Measurements from ENCODE around the gene OLA1. TPM values are rescaled to one million over a fixed set of nuclear protein-coding genes. Genes with fewer than 3 reads are reported as not detected.

OLA1 gene
- total and polyA plus RNA-seq, 2 donors (not counting 1 experiment from before 2014, with no cell fraction given), result 13.9 to 47.7 TPM

DNA sequence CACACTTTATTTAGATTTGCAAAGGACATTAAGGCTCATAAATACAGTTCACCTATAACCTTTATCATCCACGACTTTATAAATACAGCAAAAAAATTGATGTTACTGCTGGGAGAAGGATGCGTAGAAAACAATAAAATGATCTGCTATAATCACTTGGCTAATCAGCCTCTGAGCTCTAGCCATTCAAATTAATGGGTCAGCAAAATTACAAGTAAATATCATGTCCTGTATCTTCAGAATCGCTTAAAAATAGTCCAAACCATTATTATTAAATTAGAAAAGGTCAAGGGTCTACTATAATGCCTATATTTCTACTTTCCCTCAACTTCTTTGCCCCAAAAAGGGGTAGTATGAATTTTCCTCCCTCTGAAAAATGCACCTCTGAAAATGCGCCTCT is 40.3 kb downstream of the OLA1 start:
- DNase-seq (no peak), ATAC-seq (ENCODE audit: low read depth) (no peak)
- TF ChIP-seq, protein P1, sequence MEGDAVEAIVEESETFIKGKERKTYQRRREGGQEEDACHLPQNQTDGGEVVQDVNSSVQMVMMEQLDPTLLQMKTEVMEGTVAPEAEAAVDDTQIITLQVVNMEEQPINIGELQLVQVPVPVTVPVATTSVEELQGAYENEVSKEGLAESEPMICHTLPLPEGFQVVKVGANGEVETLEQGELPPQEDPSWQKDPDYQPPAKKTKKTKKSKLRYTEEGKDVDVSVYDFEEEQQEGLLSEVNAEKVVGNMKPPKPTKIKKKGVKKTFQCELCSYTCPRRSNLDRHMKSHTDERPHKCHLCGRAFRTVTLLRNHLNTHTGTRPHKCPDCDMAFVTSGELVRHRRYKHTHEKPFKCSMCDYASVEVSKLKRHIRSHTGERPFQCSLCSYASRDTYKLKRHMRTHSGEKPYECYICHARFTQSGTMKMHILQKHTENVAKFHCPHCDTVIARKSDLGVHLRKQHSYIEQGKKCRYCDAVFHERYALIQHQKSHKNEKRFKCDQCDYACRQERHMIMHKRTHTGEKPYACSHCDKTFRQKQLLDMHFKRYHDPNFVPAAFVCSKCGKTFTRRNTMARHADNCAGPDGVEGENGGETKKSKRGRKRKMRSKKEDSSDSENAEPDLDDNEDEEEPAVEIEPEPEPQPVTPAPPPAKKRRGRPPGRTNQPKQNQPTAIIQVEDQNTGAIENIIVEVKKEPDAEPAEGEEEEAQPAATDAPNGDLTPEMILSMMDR (IDR thresholded peaks at IDR 0.05), result no peak
- TF ChIP-seq EZH2 (IDR thresholded peaks at IDR 0.05; ENCODE audit: borderline replicate concordance, insufficient read depth, low read depth, low read length, poor library complexity, severe bottlenecking), result no peak
- Mint-ChIP-seq H3K9me3 (ENCODE audit: insufficient read depth) (no peaks in the 10 kb centered on the region), H3K27me3 (no peaks in the 10 kb centered on the region), H3K4me1 (no peaks in the 10 kb centered on the region), H3K4me3 (no peak overlapping the region), H3K27ac (no peak overlapping the region)
- 100% methylated on average over 1 of the region's 4 CpGs for WGBS (ENCODE audit: insufficient coverage)
- Histone ChIP-seq H3K27ac (ENCODE audit: low read length in 2 of 2) (no peak overlapping the region), H2AFZ (ENCODE audit: insufficient read depth, low read depth, low read length, poor library complexity, severe bottlenecking) (no peak overlapping the region), H4K20me1 (ENCODE audit: control insufficient read depth, insufficient read depth, low read length, poor library complexity, severe bottlenecking) (peaks cover 4% of the 10 kb centered on the region), H3K4me3 (ENCODE audit: control extremely low read depth in 1 of 5, extremely low read depth in 1 of 5, insufficient read depth in 1 of 5, low read depth in 2 of 5, low read length in 4 of 5) (no peak overlapping the region), H3K79me2 (ENCODE audit: control insufficient read depth, insufficient read depth, low read length) (no peaks in the 10 kb centered on the region), H3K4me2 (replicated peaks; ENCODE audit: low read depth, low read length, poor library complexity, severe bottlenecking) (no peak overlapping the region), H3K9me3 (ENCODE audit: control extremely low read depth in 1 of 3, control insufficient read depth in 2 of 3, insufficient read depth in 1 of 3, low read length in 2 of 3) (no peaks in the 10 kb centered on the region), H3K36me3 (replicated peaks in 1 of 2; ENCODE audit: control extremely low read depth in 1 of 2, control insufficient read depth in 1 of 2, extremely low read depth in 1 of 2, insufficient read depth in 2 of 2, low read length in 1 of 2) (no peaks in the 10 kb centered on the region), H3K4me1 (ENCODE audit: control insufficient read depth in 2 of 2, insufficient read depth in 2 of 2, low read length in 2 of 2) (no peaks in the 10 kb centered on the region), H3K9ac (ENCODE audit: low read length) (no peak overlapping the region), H3K27me3 (replicated peaks in 1 of 4; ENCODE audit: control extremely low read depth in 1 of 4, control insufficient read depth in 3 of 4, insufficient read depth in 4 of 4, low read length in 3 of 4) (no peaks in the 10 kb centered on the region)
- CTCF ChIA-PET, result interaction anchor here (1.2 kb wide), 1 partner anchor 10 kb away, joined by 3 read pairs; no protein-coding TSS in a partner anchor
- POLR2A ChIA-PET, result no interaction called here
- intact Hi-C loops (cut with micrococcal nuclease), result no loop called here

DNA sequence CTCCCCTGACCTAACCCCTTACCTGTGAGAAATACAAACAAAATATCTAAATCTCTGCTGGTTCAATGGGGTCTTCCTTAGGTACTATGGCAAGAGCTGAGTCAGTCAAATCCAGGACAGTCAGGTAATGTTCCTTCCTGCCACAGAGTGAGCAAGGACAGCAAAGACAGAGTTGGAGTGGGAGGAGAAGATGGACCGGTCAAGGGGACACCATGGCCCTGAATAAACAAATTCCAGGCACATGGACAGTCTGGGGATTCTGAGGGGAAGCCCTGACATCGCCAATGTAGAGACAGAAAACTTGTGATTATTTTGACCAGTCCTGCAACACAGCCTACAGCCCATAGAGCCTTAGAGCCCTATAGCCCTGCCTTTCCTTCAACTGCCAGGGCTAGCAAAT is 42.8 kb downstream of the OLA1 start:
- WGBS (ENCODE audit: insufficient coverage), result 100% methylated on average over 1 of the region's 2 CpGs
- Mint-ChIP-seq H3K4me1 (no peaks in the 10 kb centered on the region), H3K27me3 (no peaks in the 10 kb centered on the region), H3K4me3 (no peak overlapping the region), H3K9me3 (ENCODE audit: insufficient read depth) (no peaks in the 10 kb centered on the region), H3K27ac (no peak overlapping the region)
- Histone ChIP-seq H3K27me3 (replicated peaks in 1 of 4; ENCODE audit: control extremely low read depth in 1 of 4, control insufficient read depth in 3 of 4, insufficient read depth in 4 of 4, low read length in 3 of 4) (no peaks in the 10 kb centered on the region), H3K4me3 (ENCODE audit: control extremely low read depth in 1 of 5, extremely low read depth in 1 of 5, insufficient read depth in 1 of 5, low read depth in 2 of 5, low read length in 4 of 5) (no peak overlapping the region), H2AFZ (ENCODE audit: insufficient read depth, low read depth, low read length, poor library complexity, severe bottlenecking) (no peak overlapping the region), H3K27ac (ENCODE audit: low read length in 2 of 2) (no peak overlapping the region), H3K36me3 (replicated peaks in 1 of 2; ENCODE audit: control extremely low read depth in 1 of 2, control insufficient read depth in 1 of 2, extremely low read depth in 1 of 2, insufficient read depth in 2 of 2, low read length in 1 of 2) (no peaks in the 10 kb centered on the region), H3K9me3 (ENCODE audit: control extremely low read depth in 1 of 3, control insufficient read depth in 2 of 3, insufficient read depth in 1 of 3, low read length in 2 of 3) (no peaks in the 10 kb centered on the region), H3K4me1 (ENCODE audit: control insufficient read depth in 2 of 2, insufficient read depth in 2 of 2, low read length in 2 of 2) (no peaks in the 10 kb centered on the region), H3K79me2 (ENCODE audit: control insufficient read depth, insufficient read depth, low read length) (no peaks in the 10 kb centered on the region), H3K9ac (ENCODE audit: low read length) (no peak overlapping the region), H4K20me1 (ENCODE audit: control insufficient read depth, insufficient read depth, low read length, poor library complexity, severe bottlenecking) (peaks cover 4% of the 10 kb centered on the region), H3K4me2 (replicated peaks; ENCODE audit: low read depth, low read length, poor library complexity, severe bottlenecking) (no peak overlapping the region)
- ATAC-seq (ENCODE audit: low read depth) (no peak), DNase-seq (no peak)
- ChIA-PET CTCF (interaction anchor here (1.4 kb wide), 1 partner anchor 8 kb away, joined by 4 read pairs; no protein-coding TSS in a partner anchor), POLR2A (no interaction called here)
- intact Hi-C loops (cut with micrococcal nuclease), result no loop called here
- TF ChIP-seq, protein P1 (IDR thresholded peaks at IDR 0.05), result no peak
- TF ChIP-seq EZH2 (IDR thresholded peaks at IDR 0.05; ENCODE audit: borderline replicate concordance, insufficient read depth, low read depth, low read length, poor library complexity, severe bottlenecking), result no peak

Measured in B cell (primary cell).